Natural killer cell (primary cell): ENCODE measurements around the gene RPL36. TPM values are rescaled to one million over a fixed set of nuclear protein-coding genes. Genes with fewer than 3 reads are reported as not detected.

ENCODE experiments used
- ATAC-seq, 3 donors: fragments of 150-1000 bp in 2 of 3; fragments of 200-7000 bp in 1 of 3; cut with Tn5 transposase; 1 replicate in 1 of 3; 2 replicates in 2 of 3; pipeline ENCODE4 v1.10.0; 2021; ENCODE audit warnings: mild to moderate bottlenecking in 2 of 3, moderate library complexity in 2 of 3
- DNase-seq, 2 donors: peaks; one replicate each; pipeline versions ENCODE4 v3.0.0 to v3.0.0-alpha.2; 2013 to 2021; ENCODE audit warnings: mixed read lengths in 1 of 2
- H3K27ac ChIP-seq: one replicate; pipeline ENCODE4 v1.5.1; 2013; ENCODE audit warnings: mild to moderate bottlenecking, low read length
- H3K27me3 ChIP-seq: one replicate; pipeline ENCODE4 v1.6.1; 2013; ENCODE audit warnings: low read length; ENCODE audit not compliant: control insufficient read depth, insufficient read depth
- H3K36me3 ChIP-seq: one replicate; pipeline ENCODE4 v1.6.1; 2013; ENCODE audit warnings: low read length; ENCODE audit not compliant: control insufficient read depth, insufficient read depth
- H3K4me1 ChIP-seq: one replicate; pipeline ENCODE4 v1.6.1; 2013; ENCODE audit warnings: low read length; ENCODE audit not compliant: control insufficient read depth, insufficient read depth
- H3K4me3 ChIP-seq: one replicate; pipeline ENCODE4 v1.5.1; 2013; ENCODE audit warnings: low read length
- H3K9me3 ChIP-seq: one replicate; pipeline ENCODE4 v1.6.1; 2013; ENCODE audit warnings: low read length; ENCODE audit not compliant: control insufficient read depth, insufficient read depth
- H3K27ac Mint-ChIP-seq, 2 donors: one replicate each; pipeline ENCODE4 v1.8.0; 2022; ENCODE audit warnings: mild to moderate bottlenecking in 2 of 2, mixed read lengths in 2 of 2, moderate library complexity in 1 of 2
- H3K27me3 Mint-ChIP-seq, 2 donors: one replicate each; pipeline ENCODE4 v1.8.0; 2022; ENCODE audit warnings: low read depth in 2 of 2, mixed read lengths in 2 of 2
- H3K36me3 Mint-ChIP-seq: one replicate; pipeline ENCODE4 v1.8.0; 2022; ENCODE audit warnings: mixed read lengths
- H3K4me1 Mint-ChIP-seq, 2 donors: one replicate each; pipeline ENCODE4 v1.8.0; 2022; ENCODE audit warnings: mixed read lengths in 2 of 2
- H3K4me3 Mint-ChIP-seq: one replicate; pipeline ENCODE4 v1.8.0; 2022; ENCODE audit warnings: mild to moderate bottlenecking, moderate library complexity, mixed read lengths
- H3K9me3 Mint-ChIP-seq, 2 donors: one replicate each; pipeline ENCODE4 v1.8.0; 2022; ENCODE audit warnings: mixed read lengths in 2 of 2
- CTCF ChIP-seq: fragments of 200-600 bp; IDR thresholded peaks from one replicate; pipeline ENCODE4 v1.8.0; 2022; ENCODE audit warnings: antibody characterized with exemption
- WGBS: methylation state at CpG from one replicate; pipeline ENCODE4 v1.1.7; 2013; ENCODE audit warnings: missing lambda C conversion rate; ENCODE audit not compliant: insufficient coverage; 5-methylcytosine and 5-hydroxymethylcytosine counted together
- intact Hi-C: fragments of 100-400 bp; cut with micrococcal nuclease; formaldehyde crosslinking; loops from one replicate; pipeline ENCODE4 v1.14.2; 2022
- total RNA-seq, 4 donors: library from RNA; stranded (reverse); fragments of 120-200 nt in 1 of 4; gene quantifications; one replicate each; pipeline versions ENCODE4 v1.2.3 to v1.2.4, GENCODE V29; 2013 to 2022

The RPL36 gene
- total RNA-seq, 3 donors from 2014 or later (not counting 1 experiment from before 2014, with no cell fraction given) = 363 to 505 (median 459) TPM

- peaks cover 0 to 4% of the 10 kb centered on the region in 2 donors for H3K9me3 Mint-ChIP-seq
- Histone ChIP-seq H3K36me3 (peaks cover 12% of the 10 kb centered on the region), H3K27me3 (no peaks in the 10 kb centered on the region), H3K4me1 (no peaks in the 10 kb centered on the region), H3K27ac (no peak overlapping the region), H3K9me3 (no peaks in the 10 kb centered on the region), H3K4me3 (no peak overlapping the region)
- H3K4me3 Mint-ChIP-seq = no peak overlapping the region
- intact Hi-C loops = no loop called here
- ATAC-seq (no peak), DNase-seq (no peak)
- no peaks in the 10 kb centered on the region for H3K27me3 Mint-ChIP-seq
- 100% methylated on average over 1 of the region's 1 CpG for WGBS
- no peak for TF ChIP-seq CTCF
- H3K27ac Mint-ChIP-seq = no peak overlapping the region
- H3K36me3 Mint-ChIP-seq = no peaks in the 10 kb centered on the region
- peaks cover 0 to 3% of the 10 kb centered on the region in 2 donors for H3K4me1 Mint-ChIP-seq
Measured at GRCh38 chr19:5673752-5674151, 16.3 kb upstream of the RPL36 start.

- DNase-seq = no peak
- no peaks in the 10 kb centered on the region for H3K36me3 Mint-ChIP-seq
- no peak overlapping the region for H3K27ac Mint-ChIP-seq
- H3K27me3 ChIP-seq = no peaks in the 10 kb centered on the region
- intact Hi-C loops = no loop called here
- 96% methylated on average over 5 of the region's 5 CpGs for WGBS
- peaks cover 0 to 4% of the 10 kb centered on the region in 2 donors for H3K9me3 Mint-ChIP-seq
- H3K9me3 ChIP-seq = no peaks in the 10 kb centered on the region
- no peak overlapping the region for H3K27ac ChIP-seq
- H3K36me3 ChIP-seq = peaks cover 3% of the 10 kb centered on the region
- H3K4me1 Mint-ChIP-seq = peaks cover 5 to 12% of the 10 kb centered on the region in 2 donors
- no peak overlapping the region for H3K4me3 ChIP-seq
- peaks cover 7% of the 10 kb centered on the region for H3K4me1 ChIP-seq
- TF ChIP-seq CTCF = no peak
- H3K4me3 Mint-ChIP-seq = no peak overlapping the region
- ATAC-seq = no peak
- no peaks in the 10 kb centered on the region for H3K27me3 Mint-ChIP-seq
Measured at GRCh38 chr19:5674714-5675113, 15.4 kb upstream of the RPL36 start.

- Mint-ChIP-seq H3K27ac (peak overlapping the region in 1 of 2 donors; percentile 49), H3K4me3 (no peak overlapping the region), H3K9me3 (peaks cover 0 to 4% of the 10 kb centered on the region in 2 donors), H3K36me3 (no peaks in the 10 kb centered on the region), H3K4me1 (peaks cover 15 to 25% of the 10 kb centered on the region in 2 donors), H3K27me3 (no peaks in the 10 kb centered on the region)
- WGBS = 87% methylated on average over 17 of the region's 17 CpGs
- intact Hi-C loops = no loop called here
- H3K27ac ChIP-seq = no peak overlapping the region
- H3K36me3 ChIP-seq = peaks cover 2% of the 10 kb centered on the region
- H3K9me3 ChIP-seq = no peaks in the 10 kb centered on the region
- no peak for TF ChIP-seq CTCF
- ATAC-seq = no peak
- no peak overlapping the region for H3K4me3 ChIP-seq
- no peaks in the 10 kb centered on the region for H3K27me3 ChIP-seq
- no peak for DNase-seq
- H3K4me1 ChIP-seq = peaks cover 15% of the 10 kb centered on the region
Measured at GRCh38 chr19:5676105-5676771, 13.9 kb upstream of the RPL36 start.

GRCh38 chr19:5676772-5677105, 13.4 kb upstream of the RPL36 start:
- ATAC-seq = no peak
- no peaks in the 10 kb centered on the region for H3K36me3 Mint-ChIP-seq
- H3K27me3 ChIP-seq = no peaks in the 10 kb centered on the region
- H3K9me3 ChIP-seq = no peaks in the 10 kb centered on the region
- peaks cover 0 to 4% of the 10 kb centered on the region in 2 donors for H3K9me3 Mint-ChIP-seq
- no peak overlapping the region for H3K4me3 Mint-ChIP-seq
- peaks cover 17% of the 10 kb centered on the region for H3K4me1 ChIP-seq
- H3K4me1 Mint-ChIP-seq = peaks cover 15 to 30% of the 10 kb centered on the region in 2 donors
- no peak for TF ChIP-seq CTCF
- intact Hi-C loops = no loop called here
- WGBS = 88% methylated on average over 13 of the region's 13 CpGs
- H3K4me3 ChIP-seq = no peak overlapping the region
- H3K27ac Mint-ChIP-seq = peak overlapping the region in 1 of 2 donors; percentile 49
- peaks cover 2% of the 10 kb centered on the region for H3K36me3 ChIP-seq
- DNase-seq = no peak
- no peak overlapping the region for H3K27ac ChIP-seq
- no peaks in the 10 kb centered on the region for H3K27me3 Mint-ChIP-seq
